Renal pelvis (tissue), 4 donors: ENCODE results near the gene GLIS1. TPM values are rescaled to one million over a fixed set of nuclear protein-coding genes. Genes with fewer than 3 reads are reported as not detected.
A peak's percentile ranks its signal among the peaks of the same experiment; 100 is the strongest.

Experiments used
- DNase-seq: peaks from one replicate; pipeline ENCODE4 v3.0.0-alpha.2; 2013
- polyA plus RNA-seq, 3 donors: library from polyadenylated mRNA; unstranded; fragments of 120-200 nt; gene quantifications; one replicate each; pipeline ENCODE4 v1.2.1, GENCODE V29; 2013; ENCODE audit not compliant: insufficient read length in 3 of 3

The GLIS1 gene
- polyA plus RNA-seq, 3 donors = 3.6 to 4.5 (median 3.9) TPM

- no peak for DNase-seq
Measured at GRCh38 chr1:53535226-53535625, 203.7 kb downstream of the GLIS1 start.

DNA sequence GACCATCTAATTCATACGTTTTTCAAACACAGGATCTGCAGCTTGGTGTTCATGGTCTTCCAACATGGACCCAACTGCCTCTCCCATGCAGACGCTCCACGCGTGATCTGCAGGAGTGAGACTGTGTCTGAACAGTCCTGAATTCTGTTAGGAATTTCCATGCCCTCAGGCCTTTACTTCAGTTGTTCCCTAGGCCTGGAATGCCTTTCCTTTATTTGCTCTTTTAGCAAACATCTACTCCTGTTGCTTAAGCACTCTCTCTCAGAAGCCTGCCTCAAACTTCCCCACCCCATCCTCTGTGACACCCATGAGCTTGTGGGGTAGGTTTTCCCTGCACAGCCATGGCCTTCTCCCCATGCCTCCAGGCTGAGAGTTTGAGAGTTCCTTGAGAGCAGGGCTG, 206.1 kb downstream of the GLIS1 start:
- no peak for DNase-seq

DNA sequence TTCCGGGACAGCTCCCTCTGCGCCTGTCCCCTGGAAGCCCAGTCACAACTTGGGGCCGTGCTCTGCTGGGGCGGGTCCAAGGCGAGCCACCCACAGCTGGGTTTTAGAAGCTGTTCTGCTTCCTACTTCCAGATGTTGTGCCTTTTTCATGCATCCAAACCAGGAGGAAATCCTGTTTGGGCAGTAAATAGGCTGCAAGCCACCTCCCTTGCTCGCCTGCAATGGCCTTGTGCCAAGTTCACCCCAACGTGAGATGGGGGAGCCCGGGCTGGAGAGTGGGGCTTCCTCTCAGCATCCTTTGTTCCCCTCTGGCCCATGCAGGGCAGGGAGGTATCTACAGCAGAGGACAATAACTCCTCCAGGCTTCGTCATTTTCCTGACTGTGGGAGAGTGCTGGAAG, 206.6 kb downstream of the GLIS1 start:
- no peak for DNase-seq

GRCh38 chr1:53530550-53530949, 208.4 kb downstream of the GLIS1 start:
- DNase-seq = no peak

- DNase-seq = no peak
Measured at GRCh38 chr1:53529555-53529954, 209.4 kb downstream of the GLIS1 start.

DNA sequence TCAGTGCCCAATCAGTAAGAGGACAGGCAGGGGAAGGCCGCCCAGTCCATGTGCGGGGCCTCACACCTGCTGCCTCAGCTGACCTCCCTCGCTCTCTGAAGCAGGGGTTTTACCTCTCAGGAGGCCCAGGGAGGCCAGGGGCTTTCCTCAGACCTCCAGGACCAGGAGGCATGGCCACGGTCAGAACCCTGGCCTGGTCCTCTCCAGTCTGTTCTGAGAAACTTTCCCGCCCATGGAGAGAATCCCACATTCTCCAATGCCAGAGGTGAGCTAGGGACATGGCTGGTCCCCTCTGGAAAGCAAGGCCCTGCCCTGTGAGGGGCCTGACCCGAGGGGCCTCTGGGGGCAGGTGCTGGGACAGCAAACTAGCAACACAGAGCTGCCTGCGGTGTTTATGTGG, 211.6 kb downstream of the GLIS1 start:
- no peak for DNase-seq

DNA sequence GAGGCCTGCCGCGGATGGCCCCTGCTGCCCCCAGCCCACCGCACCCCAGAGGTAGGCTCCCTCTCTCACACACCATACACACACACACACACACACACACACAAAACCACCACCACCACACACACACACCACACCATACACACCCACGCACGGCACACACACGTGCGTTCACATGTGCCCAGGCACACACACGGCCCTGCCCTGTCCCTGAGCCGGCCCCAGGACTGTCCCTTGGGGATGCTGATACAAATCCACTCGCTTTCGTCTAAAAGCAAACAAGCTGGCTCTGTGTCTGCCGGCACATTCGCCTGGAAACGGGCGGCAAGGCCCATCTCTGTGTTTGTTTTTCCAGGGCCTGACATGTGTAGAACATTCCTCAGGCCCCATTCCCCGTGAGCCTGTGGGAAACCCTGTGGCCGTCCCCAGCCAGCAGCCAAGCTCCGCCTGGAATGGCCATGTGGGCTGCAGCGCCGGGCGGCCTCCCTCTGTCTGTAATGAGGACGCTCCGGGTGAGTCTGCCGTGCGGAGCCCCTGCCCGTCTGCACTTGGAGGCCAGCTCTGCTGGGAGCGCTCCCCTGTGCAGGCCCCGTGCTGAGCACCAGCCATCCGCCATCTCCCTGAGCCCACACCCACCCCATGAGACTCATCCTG, 212.4 kb downstream of the GLIS1 start:
- peak; percentile 65 for DNase-seq

DNA sequence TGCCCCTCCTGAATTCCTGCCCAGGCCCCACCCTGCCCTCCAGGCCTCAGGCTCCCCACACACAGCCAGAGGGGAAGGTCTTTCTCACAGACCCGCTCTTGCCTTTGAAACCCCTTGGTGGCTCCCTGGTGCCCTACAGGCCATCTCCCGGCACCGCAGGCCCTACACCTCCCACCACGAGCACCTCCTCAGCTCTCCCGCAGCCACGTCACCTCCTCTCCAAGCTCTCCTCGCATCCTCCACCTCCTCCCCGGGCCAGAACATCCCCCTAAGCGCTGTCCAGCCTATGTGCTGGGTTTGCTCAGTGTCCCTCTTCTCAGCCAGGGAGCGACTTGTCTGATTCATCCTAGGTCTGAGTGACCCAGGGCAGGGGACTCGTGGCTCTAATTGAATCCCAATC, 213.4 kb downstream of the GLIS1 start:
- no peak for DNase-seq

GRCh38 chr1:53524428-53525375, 214.3 kb downstream of the GLIS1 start:
- no peak for DNase-seq

- no peak for DNase-seq
Measured at GRCh38 chr1:53521924-53522552, 216.9 kb downstream of the GLIS1 start.

DNA sequence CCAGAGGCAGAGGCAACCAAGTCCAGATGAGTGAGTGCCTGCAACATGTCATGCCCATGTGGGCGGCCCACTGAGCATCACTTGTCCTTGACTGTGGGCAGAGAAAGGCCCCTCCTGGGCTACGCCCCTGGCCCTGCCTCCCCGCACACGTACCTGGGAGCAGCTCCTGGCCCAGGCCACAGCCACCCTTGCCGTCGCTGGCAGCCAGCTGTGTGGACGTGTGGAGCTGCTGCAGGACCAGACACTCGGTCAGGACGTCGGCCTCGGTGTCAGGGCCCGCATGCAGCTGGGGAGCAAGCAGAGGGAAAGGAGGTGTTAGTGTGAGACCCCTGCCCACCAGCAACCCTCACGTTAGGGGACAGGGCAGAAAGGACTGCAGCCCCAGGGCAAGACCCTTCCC, 218.5 kb downstream of the GLIS1 start:
- no peak for DNase-seq

- DNase-seq = no peak
Measured at GRCh38 chr1:53519421-53519820, 219.5 kb downstream of the GLIS1 start.

DNA sequence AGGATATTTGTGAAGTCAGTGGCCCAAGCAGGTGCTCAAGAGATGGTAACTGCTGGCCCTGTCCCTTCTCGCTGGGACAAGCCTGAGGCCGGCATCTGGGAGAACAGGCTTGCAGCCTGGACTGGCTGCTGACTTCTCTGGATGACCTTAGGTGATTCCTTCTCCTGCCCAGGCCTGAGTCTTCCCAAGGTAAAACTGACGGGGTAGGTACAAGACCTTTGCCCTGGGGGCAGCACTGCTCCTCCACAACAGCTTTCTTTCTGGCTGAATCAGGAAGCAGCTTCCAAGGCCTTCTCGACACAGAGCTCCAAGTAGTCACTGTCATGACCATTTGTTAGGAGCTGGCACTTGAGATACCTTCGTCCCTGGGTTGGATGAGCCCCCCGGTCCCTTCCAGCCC, 220.2 kb downstream of the GLIS1 start:
- no peak for DNase-seq

DNA sequence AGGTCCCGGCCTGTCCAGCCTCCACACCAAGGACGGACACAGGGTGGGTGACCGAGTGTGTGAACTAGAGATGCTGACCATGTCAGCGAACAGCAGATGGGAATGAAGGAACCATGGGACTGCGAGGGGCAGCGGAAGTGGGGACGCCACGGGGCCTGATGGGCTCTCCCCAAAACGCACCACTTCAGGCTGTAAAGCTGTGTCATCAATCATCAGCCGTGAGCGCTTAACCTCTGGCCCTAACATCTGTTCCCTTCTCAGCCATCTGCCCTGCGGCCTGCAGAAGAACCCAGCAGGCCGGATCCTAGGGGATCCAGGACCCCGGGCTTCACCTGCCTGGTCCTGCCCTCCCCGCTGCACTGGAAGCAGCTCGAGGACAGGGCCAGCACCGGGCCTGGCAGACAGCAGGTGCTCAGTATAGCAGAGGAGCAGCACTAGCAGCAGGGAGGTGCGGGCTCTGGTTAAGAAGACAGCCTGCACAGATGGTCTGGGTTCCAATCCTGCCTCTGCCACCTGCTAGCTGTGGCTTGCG, 221.1 kb downstream of the GLIS1 start:
- DNase-seq = peak; percentile 49

DNA sequence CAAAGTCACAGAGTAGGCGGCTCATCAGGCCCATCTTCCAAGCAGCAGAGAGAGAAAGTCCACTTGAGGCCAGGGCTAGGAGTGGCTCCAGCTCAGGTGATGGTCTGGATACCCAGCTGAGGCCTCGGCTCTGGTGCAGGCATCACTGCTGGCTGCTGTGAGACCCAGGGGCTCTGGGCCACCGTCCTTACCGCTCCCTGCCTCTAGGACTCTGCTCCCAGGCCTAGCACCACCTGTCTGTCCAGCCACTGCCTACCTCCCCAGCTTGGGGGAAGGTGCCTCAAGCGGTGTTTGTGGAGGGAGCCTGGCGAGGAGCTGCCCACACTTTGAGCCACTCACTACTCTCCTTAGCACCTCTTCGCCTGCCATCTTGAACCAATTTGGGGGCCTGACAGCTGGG, 221.9 kb downstream of the GLIS1 start:
- no peak for DNase-seq

- no peak for DNase-seq
Measured at GRCh38 chr1:53516181-53516580, 222.8 kb downstream of the GLIS1 start.

GRCh38 chr1:53514436-53514835, 224.5 kb downstream of the GLIS1 start:
- no peak for DNase-seq

DNA sequence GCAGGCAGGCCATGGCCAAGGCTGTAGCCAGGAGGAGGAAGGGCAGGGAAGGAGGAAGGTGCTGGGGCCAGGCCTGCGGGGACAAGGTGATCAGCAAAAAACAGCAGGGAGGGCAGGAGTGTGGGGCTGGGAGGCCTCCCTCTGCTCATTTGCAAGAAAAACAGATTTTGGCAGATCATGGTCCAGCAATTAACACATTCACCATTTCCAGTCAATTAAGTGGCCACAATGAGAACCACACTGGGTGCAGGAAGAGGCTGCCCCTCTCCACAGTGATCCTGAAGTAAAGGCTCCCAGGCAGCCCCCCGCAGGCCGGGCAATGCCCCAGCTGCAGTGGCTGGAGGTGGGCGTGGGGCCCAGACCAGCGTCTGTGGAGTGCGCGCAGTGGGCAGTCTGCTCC, 225.1 kb downstream of the GLIS1 start:
- DNase-seq = no peak

- DNase-seq = no peak
Measured at GRCh38 chr1:53512807-53513755, 225.9 kb downstream of the GLIS1 start.

DNA sequence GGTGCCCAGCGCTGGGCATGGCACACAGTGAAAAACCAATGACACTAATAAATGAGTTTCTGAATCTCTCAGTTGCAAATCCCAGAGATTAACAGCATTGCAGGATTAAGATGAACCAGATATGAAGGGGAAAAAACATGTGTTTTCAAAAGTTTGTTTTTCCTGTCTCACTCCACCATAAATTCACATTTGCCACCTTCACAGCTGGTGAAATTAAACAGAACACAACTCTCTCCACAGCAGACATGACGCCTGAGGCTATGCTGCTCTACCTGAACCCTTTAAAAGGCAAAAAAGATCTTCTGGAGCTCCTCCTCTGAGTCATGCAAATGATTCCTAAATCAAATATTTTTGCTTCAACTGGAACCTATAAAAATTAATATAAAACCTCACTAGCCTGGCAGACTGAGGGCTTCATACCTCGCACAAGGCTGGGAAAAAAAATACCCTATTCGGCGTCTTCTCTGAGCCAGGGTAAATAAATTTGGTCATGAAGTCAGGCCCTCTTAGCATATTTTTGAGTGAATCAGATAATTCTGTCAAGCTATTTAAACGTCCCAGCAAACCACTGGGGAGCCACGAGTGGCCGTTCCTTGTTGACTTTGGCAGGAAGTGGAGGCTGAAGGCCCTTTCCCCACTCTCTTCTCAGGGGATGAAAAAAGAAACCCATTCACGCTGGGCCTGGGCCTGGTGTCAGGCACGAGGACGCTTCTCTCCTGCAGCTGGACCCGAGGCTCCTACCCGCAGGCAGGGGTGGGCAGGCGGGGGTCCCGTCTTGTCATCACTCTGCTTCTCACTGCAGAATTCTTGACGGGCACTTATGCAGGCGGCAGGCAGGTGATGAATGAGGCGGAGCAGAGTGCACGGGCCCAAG, 226.8 kb downstream of the GLIS1 start:
- peak; percentile 60 for DNase-seq
